ENCODE results near the gene ZNF276.

GRCh38 chr16:89717688-89718505 is 3.4 kb upstream of the ZNF276 start:
- TF ChIP-seq TEAD4 (IDR thresholded peaks at IDR 0.05; ENCODE audit: borderline replicate concordance, insufficient read depth) (no peak), CTCF (IDR thresholded peaks at IDR 0.05) (no peak), POLR2AphosphoS5 (IDR thresholded peaks at IDR 0.05; ENCODE audit: low read depth, low read length) (no peak), RAD21 (IDR thresholded peaks at IDR 0.05; ENCODE audit: low read length) (no peak), REST (IDR thresholded peaks at IDR 0.05; ENCODE audit: low read depth, low read length) (no peak), GABPA (IDR thresholded peaks at IDR 0.05; ENCODE audit: low read depth) (no peak), MXI1 (IDR thresholded peaks at IDR 0.05; ENCODE audit: low read depth, low read length) (no peak), EZH2phosphoT487 (IDR thresholded peaks at IDR 0.05; ENCODE audit: borderline replicate concordance, low read depth) (no peak), RXRA (IDR thresholded peaks at IDR 0.05; ENCODE audit: borderline replicate concordance, low read depth) (no peak)

Data from SK-N-SH (cell line).